Adipose tissue (tissue), 3 donors: ENCODE measurements around the gene TNFSF9. TPM values are rescaled to one million over a fixed set of nuclear protein-coding genes. Genes with fewer than 3 reads are reported as not detected.
"Not testable (repeated sequence)": the region's sequence is repeated elsewhere in the genome, so short reads cannot be mapped to it uniquely, and the experiment has no call there.

Experiments used
- H3K27ac ChIP-seq: one replicate; pipeline ENCODE4 v1.5.1; 2013; ENCODE audit warnings: low read depth, low read length
- WGBS, 3 donors: extraction: QIAGEN DNeasy Blood & Tissue Kit; methylation state at CpG; one replicate each; pipeline ENCODE4 v1.1.7; 2013; 5-methylcytosine and 5-hydroxymethylcytosine counted together
- polyA plus RNA-seq, 3 donors: library from polyadenylated mRNA; stranded (reverse); fragments of 200-250 nt; gene quantifications; one replicate each; pipeline ENCODE4 v1.2.3, GENCODE V29; 2013
- donor health status: healthy with polysubstance abuse.
- donor health status: Bipolar disorder and iron deficiency.
- donor health status: healthy.

Gene TNFSF9
- polyA plus RNA-seq, 3 donors = 0.09 to 1.5 (median 0.83) TPM

- no peak overlapping the region for H3K27ac ChIP-seq
- WGBS, 3 donors = 66 to 78% (median 78%) methylated on average over 17 of the region's 17 CpGs
Observed at GRCh38 chr19:6527893-6528543, 2.8 kb upstream of the TNFSF9 start.

GRCh38 chr19:6528544-6529121 lies 2.2 kb upstream of the TNFSF9 start:
- 21 to 36% (median 25%) methylated on average over 9 of the region's 9 CpGs for WGBS, 3 donors
- no peak overlapping the region for H3K27ac ChIP-seq

- 24 to 60% (median 59%) methylated on average over 2 of the region's 2 CpGs for WGBS, 3 donors
- H3K27ac ChIP-seq = no peak overlapping the region
Observed at GRCh38 chr19:6529351-6529750, 1.5 kb upstream of the TNFSF9 start.

GRCh38 chr19:6529937-6530385 lies 865 bp upstream of the TNFSF9 start:
- no peak overlapping the region for H3K27ac ChIP-seq
- 59 to 84% (median 77%) methylated on average over 2 of the region's 2 CpGs for WGBS, 3 donors

GRCh38 chr19:6531163-6531955 lies 533 bp downstream of the TNFSF9 start:
- H3K27ac ChIP-seq = no peak overlapping the region
- 9 to 11% (median 10%) methylated on average over 53 to 57 of the region's 57 CpGs for WGBS, 3 donors

GRCh38 chr19:6531956-6532243 lies 1.1 kb downstream of the TNFSF9 start:
- WGBS, 3 donors = 39 to 55% (median 49%) methylated on average over 5 of the region's 5 CpGs
- no peak overlapping the region for H3K27ac ChIP-seq

GRCh38 chr19:6532244-6532999 lies 1.6 kb downstream of the TNFSF9 start:
- 26 to 51% (median 47%) methylated on average over 30 to 31 of the region's 31 CpGs for WGBS, 3 donors
- H3K27ac ChIP-seq = no peak overlapping the region

- H3K27ac ChIP-seq = no peak overlapping the region
- 38 to 60% (median 48%) methylated on average over 3 of the region's 3 CpGs for WGBS, 3 donors
Observed at GRCh38 chr19:6533000-6533328, 2.1 kb downstream of the TNFSF9 start.

GRCh38 chr19:6533746-6534418 lies 3.1 kb downstream of the TNFSF9 start:
- 10 to 42% (median 36%) methylated on average over 10 to 11 of the region's 11 CpGs for WGBS, 3 donors
- no peak overlapping the region for H3K27ac ChIP-seq

- H3K27ac ChIP-seq = no peak overlapping the region
Observed at GRCh38 chr19:6534451-6535093, 3.7 kb downstream of the TNFSF9 start.

GRCh38 chr19:6535558-6536137 lies 4.8 kb downstream of the TNFSF9 start:
- 90 to 93% (median 90%) methylated on average over 10 of the region's 10 CpGs for WGBS, 3 donors
- no peak overlapping the region for H3K27ac ChIP-seq

More at GRCh38 chr19:6534451-6535093, 3.7 kb downstream of the TNFSF9 start:
- 44 to 84% (median 81%) methylated on average over 40 of the region's 40 CpGs for WGBS, 3 donors

- no peak overlapping the region for H3K27ac ChIP-seq
- WGBS, 3 donors = 80 to 90% (median 85%) methylated on average over 6 of the region's 6 CpGs
Observed at GRCh38 chr19:6539514-6539913, 8.7 kb downstream of the TNFSF9 start.

- H3K27ac ChIP-seq = no peak overlapping the region
- WGBS, 3 donors = 75 to 80% (median 76%) methylated on average over 13 of the region's 13 CpGs
Observed at GRCh38 chr19:6540918-6541689, 10.3 kb downstream of the TNFSF9 start.

GRCh38 chr19:6543866-6544347 lies 13.1 kb downstream of the TNFSF9 start:
- 63 to 77% (median 66%) methylated on average over 11 of the region's 11 CpGs for WGBS, 3 donors
- no peak overlapping the region for H3K27ac ChIP-seq

- H3K27ac ChIP-seq = not testable (repeated sequence)
- 67 to 73% (median 72%) methylated on average over 6 of the region's 6 CpGs for WGBS, 3 donors
Observed at GRCh38 chr19:6550679-6551078, 19.9 kb downstream of the TNFSF9 start.

GRCh38 chr19:6551091-6551490 lies 20.3 kb downstream of the TNFSF9 start:
- no peak overlapping the region for H3K27ac ChIP-seq
- WGBS, 3 donors = 72 to 92% (median 92%) methylated on average over 3 of the region's 3 CpGs
